Right lobe of liver (tissue), 6 donors: ENCODE data around the gene TMEM63C. TPM values are rescaled to one million over a fixed set of nuclear protein-coding genes. Genes with fewer than 3 reads are reported as not detected.

Source experiments
- ATAC-seq, 4 donors: fragments of 200-7000 bp; cut with Tn5 transposase; one replicate each; pipeline ENCODE4 v1.9.1; 2020; ENCODE audit warnings: mild to moderate bottlenecking in 4 of 4, moderate library complexity in 4 of 4
- DNase-seq, 3 donors: peaks; one replicate each; pipeline ENCODE4 v3.0.0-alpha.2; 2020
- H3K27ac ChIP-seq, 3 donors: fragments of 200-600 bp; one replicate each; pipeline ENCODE4 v1.8.0; 2022
- H3K27me3 ChIP-seq, 2 donors: fragments of 200-600 bp; one replicate each; pipeline ENCODE4 v1.8.0; 2022
- H3K36me3 ChIP-seq, 4 donors: fragments of 200-600 bp; sonication (generic) in 1 of 4; one replicate each; pipeline versions ENCODE4 v1.5.1 to v1.8.0; 2017 to 2022; ENCODE audit warnings: control low read depth in 1 of 4
- H3K4me1 ChIP-seq, 4 donors: fragments of 200-600 bp; sonication (generic) in 1 of 4; one replicate each; pipeline versions ENCODE4 v1.5.1 to v1.8.0; 2017 to 2022; ENCODE audit warnings: control low read depth in 1 of 4
- H3K4me3 ChIP-seq, 3 donors: fragments of 200-600 bp; one replicate each; pipeline ENCODE4 v1.8.0; 2022
- H3K9me3 ChIP-seq, 4 donors: fragments of 200-600 bp; sonication (generic) in 1 of 4; one replicate each; pipeline versions ENCODE4 v1.5.1 to v1.8.0; 2017 to 2022; ENCODE audit warnings: control low read depth in 1 of 4
- POLR2A ChIP-seq: fragments of 450-650 bp; IDR thresholded peaks from one replicate; pipeline ENCODE4 v1.6.1; 2017; ENCODE audit warnings: antibody characterized with exemption, mild to moderate bottlenecking
- WGBS: methylation state at CpG from one replicate; pipeline ENCODE4 v1.1.6; 2018; ENCODE audit warnings: low coverage, low lambda C conversion rate; ENCODE audit not compliant: insufficient coverage; ENCODE audit errors: missing lambda C conversion rate; 5-methylcytosine and 5-hydroxymethylcytosine counted together
- intact Hi-C, 2 donors: fragments of 100-400 bp; cut with DNase I; formaldehyde crosslinking; loops; one replicate each; pipeline versions ENCODE4 v1.11.2 to v1.14.1; 2022
- total RNA-seq, 6 experiments: library from RNA; depleted of rRNA in 2 of 6; stranded (reverse); fragments of >200 nt in 2 of 6; fragmentation: NEBNext Ultra II Directional in 3 of 6; extraction: Animal tissue kit (Norgen Biotek cat#: 25700) in 3 of 6; gene quantifications; one replicate each; pipeline versions ENCODE4 v1.1.0 to v1.2.4, GENCODE V29; 2016 to 2023
- TF ChIP-seq, protein P1 (sequence below), 4 donors: fragments of 200-600 bp in 3 of 4; fragments of 450-650 bp in 1 of 4; IDR thresholded peaks; one replicate each; pipeline versions ENCODE4 v1.5.1 to v1.8.0; 2016 to 2022; ENCODE audit warnings: antibody characterized with exemption in 4 of 4, mild to moderate bottlenecking in 2 of 4
- donor health status: DM: no; HTN: yes; CAD: no.
- donor health status: DM: no; HTN: no; CAD: no.
- donor health status: DM: no; HTN: no; CAD: no.
- donor health status: DM: no; HTN: yes; CAD: no.
- donor health status: DM: no; HTN: yes; CAD: no.

TMEM63C gene
- total RNA-seq, 6 experiments from 2014 or later = 0.07 to 0.82 (median 0.15) TPM; not detected in 2

DNA sequence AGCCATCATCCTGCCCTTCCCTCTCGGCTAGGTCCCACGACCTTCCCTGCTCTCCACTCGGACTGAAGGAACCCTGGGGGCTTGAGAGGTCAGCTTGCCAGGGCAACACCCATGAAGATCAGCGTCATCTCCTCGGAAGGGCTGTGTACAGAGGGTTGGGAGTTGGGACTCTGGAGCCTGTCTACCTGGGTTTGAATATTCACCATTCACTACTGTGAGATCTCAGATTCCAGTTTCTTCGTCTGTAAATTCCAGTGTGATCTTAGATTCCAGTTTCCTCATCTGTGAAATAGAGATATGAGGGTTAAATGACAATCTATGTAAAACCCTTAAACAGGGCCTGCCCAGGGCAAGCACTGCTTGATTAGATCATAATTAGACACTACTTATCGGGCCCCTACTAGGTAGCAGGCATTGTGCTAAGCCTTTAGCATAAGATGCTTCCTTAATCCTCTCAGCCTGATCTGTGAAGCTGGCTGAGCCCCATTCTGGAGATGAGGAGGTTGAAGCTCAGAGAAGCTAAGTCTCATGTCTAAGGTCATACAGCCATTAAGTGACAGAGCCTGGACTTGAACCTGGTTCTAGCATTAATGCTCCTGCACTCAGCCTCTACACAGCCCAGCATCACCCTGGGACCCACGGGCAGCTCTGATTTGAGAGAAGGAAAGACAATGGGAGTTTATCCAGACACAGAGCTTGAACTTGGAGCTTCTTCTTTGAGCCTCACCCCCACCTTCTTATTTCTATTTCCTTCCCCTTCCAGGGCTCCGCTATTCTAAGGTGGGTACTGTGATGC lies 39.4 kb upstream of the TMEM63C start:
- 5% methylated on average over 9 of the region's 9 CpGs for WGBS
- intact Hi-C loops = no loop called here
- TF ChIP-seq, protein P1, sequence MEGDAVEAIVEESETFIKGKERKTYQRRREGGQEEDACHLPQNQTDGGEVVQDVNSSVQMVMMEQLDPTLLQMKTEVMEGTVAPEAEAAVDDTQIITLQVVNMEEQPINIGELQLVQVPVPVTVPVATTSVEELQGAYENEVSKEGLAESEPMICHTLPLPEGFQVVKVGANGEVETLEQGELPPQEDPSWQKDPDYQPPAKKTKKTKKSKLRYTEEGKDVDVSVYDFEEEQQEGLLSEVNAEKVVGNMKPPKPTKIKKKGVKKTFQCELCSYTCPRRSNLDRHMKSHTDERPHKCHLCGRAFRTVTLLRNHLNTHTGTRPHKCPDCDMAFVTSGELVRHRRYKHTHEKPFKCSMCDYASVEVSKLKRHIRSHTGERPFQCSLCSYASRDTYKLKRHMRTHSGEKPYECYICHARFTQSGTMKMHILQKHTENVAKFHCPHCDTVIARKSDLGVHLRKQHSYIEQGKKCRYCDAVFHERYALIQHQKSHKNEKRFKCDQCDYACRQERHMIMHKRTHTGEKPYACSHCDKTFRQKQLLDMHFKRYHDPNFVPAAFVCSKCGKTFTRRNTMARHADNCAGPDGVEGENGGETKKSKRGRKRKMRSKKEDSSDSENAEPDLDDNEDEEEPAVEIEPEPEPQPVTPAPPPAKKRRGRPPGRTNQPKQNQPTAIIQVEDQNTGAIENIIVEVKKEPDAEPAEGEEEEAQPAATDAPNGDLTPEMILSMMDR (IDR thresholded peaks at IDR 0.05) = no peak
- TF ChIP-seq POLR2A = no peak
- Histone ChIP-seq H3K4me3 (no peak overlapping the region), H3K27me3 (peaks cover 0 to 19% of the 10 kb centered on the region in 2 donors), H3K27ac (no peak overlapping the region), H3K36me3 (no peaks in the 10 kb centered on the region), H3K4me1 (peaks cover 0 to 24% (median 0%) of the 10 kb centered on the region in 4 donors), H3K9me3 (no peaks in the 10 kb centered on the region)
- ATAC-seq (no peak), DNase-seq (no peak)

DNA sequence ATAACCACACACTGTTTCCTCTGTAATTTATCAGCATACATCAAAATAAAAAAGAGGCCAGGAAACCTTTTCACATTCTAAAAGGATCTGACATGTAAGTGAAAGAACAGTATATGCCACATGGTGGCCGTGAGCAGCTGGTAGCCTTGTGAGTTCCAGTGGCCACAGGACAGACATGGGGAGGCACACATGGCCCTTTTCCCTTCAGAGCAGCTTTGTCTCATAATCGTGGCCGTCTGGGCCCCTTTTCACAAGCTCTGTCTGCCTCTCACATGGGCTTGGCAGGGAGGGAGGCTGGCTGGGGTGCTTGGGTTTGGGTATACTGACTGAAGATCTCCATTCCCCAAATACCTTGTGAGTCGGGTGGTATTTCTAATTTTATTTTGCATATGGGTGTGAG lies 38.5 kb upstream of the TMEM63C start:
- ATAC-seq (no peak), DNase-seq (peak in 1 of 3 donors; percentile 16)
- no peaks in the 10 kb centered on the region for H3K9me3 ChIP-seq
- 5% methylated on average over 3 of the region's 4 CpGs for WGBS
- H3K27me3 ChIP-seq = peaks cover 0 to 19% of the 10 kb centered on the region in 2 donors
- H3K36me3 ChIP-seq = no peaks in the 10 kb centered on the region
- H3K4me3 ChIP-seq = no peak overlapping the region
- intact Hi-C loops = no loop called here
- peaks cover 0 to 24% (median 0%) of the 10 kb centered on the region in 4 donors for H3K4me1 ChIP-seq
- no peak overlapping the region for H3K27ac ChIP-seq
- TF ChIP-seq POLR2A = no peak
- TF ChIP-seq, protein P1 (IDR thresholded peaks at IDR 0.05) = no peak

DNA sequence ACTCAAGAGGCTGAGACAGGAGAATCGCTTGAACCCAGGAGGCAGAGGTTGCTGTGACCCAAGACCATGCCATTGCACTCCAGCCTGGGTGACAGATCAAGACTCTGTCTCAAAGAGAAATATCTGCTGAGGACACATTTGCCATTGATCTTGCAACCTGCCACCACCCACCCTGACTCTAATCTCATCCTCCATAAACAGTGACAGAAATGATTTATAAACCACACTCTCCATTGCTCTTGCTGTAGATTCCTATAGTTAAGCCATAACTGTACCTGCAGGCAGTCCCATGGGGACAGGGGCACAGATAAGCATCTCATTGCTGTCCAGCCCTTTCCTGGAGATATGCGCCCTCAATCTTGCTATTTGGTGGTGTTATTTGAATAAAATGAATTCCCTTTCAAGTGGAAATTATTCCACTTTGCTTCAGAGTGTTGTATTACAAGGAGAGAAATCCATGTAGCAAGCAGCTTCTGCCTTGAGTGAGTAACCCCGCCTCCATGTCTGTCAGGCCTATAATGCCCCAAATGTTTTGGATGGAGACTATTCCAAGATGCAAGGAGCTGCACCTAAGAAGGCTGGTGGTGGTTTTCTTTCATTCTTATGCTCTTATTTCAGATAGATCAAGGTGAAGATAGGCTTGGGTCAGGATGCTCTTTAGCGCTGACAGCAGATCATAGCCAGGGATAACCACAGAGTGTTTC lies 37.0 kb upstream of the TMEM63C start:
- Histone ChIP-seq H3K36me3 (no peaks in the 10 kb centered on the region), H3K27ac (no peak overlapping the region), H3K27me3 (peaks cover 0 to 15% of the 10 kb centered on the region in 2 donors), H3K9me3 (no peaks in the 10 kb centered on the region), H3K4me3 (no peak overlapping the region), H3K4me1 (peaks cover 0 to 22% (median 0%) of the 10 kb centered on the region in 4 donors)
- TF ChIP-seq, protein P1 (IDR thresholded peaks at IDR 0.05) = no peak
- no peak for TF ChIP-seq POLR2A
- intact Hi-C loops = no loop called here
- 54% methylated on average over 4 of the region's 4 CpGs for WGBS
- DNase-seq (no peak), ATAC-seq (no peak)

DNA sequence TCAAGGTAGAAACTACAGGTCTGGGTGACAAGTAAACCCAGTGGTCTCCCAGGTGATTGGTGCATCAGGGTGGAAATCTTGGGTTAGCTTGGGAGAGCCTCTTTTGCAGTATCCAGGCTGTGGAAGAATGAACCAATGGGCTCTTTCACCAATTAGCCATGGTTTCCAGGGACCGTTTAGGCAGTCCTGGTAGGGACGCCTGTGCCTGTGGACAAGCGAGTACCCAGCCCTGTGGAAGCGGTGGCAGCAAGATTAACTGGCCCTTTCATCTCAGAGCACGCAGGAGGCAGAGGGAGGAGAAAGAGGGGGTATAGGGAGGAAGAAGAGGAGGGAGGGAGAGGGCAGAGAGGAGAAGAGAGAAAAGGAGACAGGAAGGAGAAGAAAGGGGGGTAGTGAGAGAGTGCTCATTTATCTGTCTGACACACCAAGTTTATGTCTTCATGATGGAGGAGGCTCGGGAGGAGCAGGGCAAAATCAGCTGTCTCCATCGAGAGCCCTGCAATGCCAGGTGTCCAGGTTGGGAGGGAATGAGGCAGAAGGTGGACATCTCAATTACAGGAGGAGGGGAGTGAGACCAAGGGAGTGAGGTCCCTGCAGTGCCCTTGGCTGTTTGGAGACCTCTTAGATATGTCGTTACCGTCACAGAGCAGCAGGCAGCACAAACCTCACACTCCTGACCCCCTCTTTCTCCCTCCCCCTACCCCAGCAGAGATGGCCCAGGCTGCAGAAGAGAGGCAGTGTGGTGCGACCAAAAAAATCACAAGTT lies 35.4 kb upstream of the TMEM63C start:
- Histone ChIP-seq H3K4me3 (no peak overlapping the region), H3K27ac (no peak overlapping the region), H3K9me3 (no peaks in the 10 kb centered on the region), H3K4me1 (peaks cover 0 to 7% (median 0%) of the 10 kb centered on the region in 4 donors), H3K27me3 (peaks cover 0 to 1% of the 10 kb centered on the region in 2 donors), H3K36me3 (no peaks in the 10 kb centered on the region)
- DNase-seq (no peak), ATAC-seq (no peak)
- 6% methylated on average over 10 of the region's 10 CpGs for WGBS
- TF ChIP-seq, protein P1 (IDR thresholded peaks at IDR 0.05) = no peak
- no peak for TF ChIP-seq POLR2A
- intact Hi-C loops = no loop called here
